Cardiac muscle cell (in vitro differentiated cells and primary cell): ENCODE results near the gene CCNK. TPM values are rescaled to one million over a fixed set of nuclear protein-coding genes. Genes with fewer than 3 reads are reported as not detected.

Source experiments
- DNase-seq, 2 donors: peaks; one replicate each; pipeline versions ENCODE4 v3.0.0 to v3.0.0-alpha.2; 2010 to 2017; ENCODE audit warnings: low read depth in 1 of 2, low spot score in 1 of 2
- H3K27ac ChIP-seq: fragments of 200-600 bp; sonication (generic); 2 replicates; pipeline ENCODE4 v1.5.1; 2016
- H3K27me3 ChIP-seq: fragments of 200-600 bp; sonication (generic); 2 replicates; pipeline ENCODE4 v1.6.0; 2016; ENCODE audit warnings: control low read depth
- H3K36me3 ChIP-seq: fragments of 200-600 bp; sonication (generic); 2 replicates; pipeline ENCODE4 v1.5.1; 2016; ENCODE audit warnings: control low read depth
- H3K4me1 ChIP-seq: fragments of 200-600 bp; sonication (generic); 2 replicates; pipeline ENCODE4 v1.8.1; 2017; ENCODE audit warnings: low read depth, mild to moderate bottlenecking, mixed run types
- H3K4me3 ChIP-seq: fragments of 200-600 bp; sonication (generic); 2 replicates; pipeline ENCODE4 v1.5.1; 2016; ENCODE audit warnings: mild to moderate bottlenecking
- H3K9me3 ChIP-seq: fragments of 200-600 bp; sonication (generic); 2 replicates; pipeline ENCODE4 v1.5.1; 2017; ENCODE audit warnings: low read depth, mild to moderate bottlenecking, control low read depth
- CTCF ChIP-seq: IDR thresholded peaks from 2 replicates; pipeline ENCODE4 v1.5.1; 2012; ENCODE audit warnings: low read depth, mild to moderate bottlenecking, low read length
- polyA plus RNA-seq: library from polyadenylated mRNA; unstranded; fragments of >200 nt; fragmentation: Nextera tagmentation; extraction: Ambion mirVana; gene quantifications from 2 replicates; pipeline ENCODE4 v1.2.1, GENCODE V29; 2016
- total RNA-seq: library from RNA; depleted of rRNA; stranded (reverse); fragments of >200 nt; gene quantifications from 2 replicates; pipeline ENCODE4 v1.2.3, GENCODE V29; 2016

Gene CCNK
- total and polyA plus RNA-seq, 2 experiments from 2014 or later, result 13.3 to 17.3 TPM

DNA sequence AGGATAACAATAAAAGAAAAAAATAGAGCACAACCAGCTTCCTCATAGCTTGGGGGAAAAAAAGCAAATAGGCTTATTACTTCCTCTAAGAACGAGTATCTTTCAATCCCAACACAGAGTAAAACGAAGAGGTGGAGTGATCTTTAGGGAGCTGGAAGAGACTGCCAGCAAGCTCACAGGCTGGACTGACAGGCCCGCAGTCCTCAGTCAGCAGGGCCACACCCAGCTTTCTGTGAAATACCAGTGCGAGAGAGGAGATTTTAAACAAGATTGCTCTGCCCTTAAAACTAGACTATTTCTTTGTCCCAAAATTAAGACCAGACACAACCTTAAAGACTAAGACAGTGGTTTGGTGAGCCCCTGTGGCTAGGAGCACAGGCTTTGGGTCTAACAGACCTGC lies 33.5 kb upstream of the CCNK start:
- Histone ChIP-seq H3K9me3 (no peaks in the 10 kb centered on the region), H3K27ac (no peak overlapping the region), H3K4me3 (no peak overlapping the region), H3K4me1 (no peaks in the 10 kb centered on the region), H3K36me3 (peaks cover 14% of the 10 kb centered on the region), H3K27me3 (no peaks in the 10 kb centered on the region)
- TF ChIP-seq CTCF, result no peak
- DNase-seq, result no peak

GRCh38 chr14:99450266-99450665 lies 30.9 kb upstream of the CCNK start:
- H3K4me1 ChIP-seq, result no peaks in the 10 kb centered on the region
- no peak for TF ChIP-seq CTCF
- no peaks in the 10 kb centered on the region for H3K9me3 ChIP-seq
- peaks cover 17% of the 10 kb centered on the region for H3K36me3 ChIP-seq
- H3K27ac ChIP-seq, result no peak overlapping the region
- H3K27me3 ChIP-seq, result no peaks in the 10 kb centered on the region
- H3K4me3 ChIP-seq, result no peak overlapping the region
- no peak for DNase-seq

DNA sequence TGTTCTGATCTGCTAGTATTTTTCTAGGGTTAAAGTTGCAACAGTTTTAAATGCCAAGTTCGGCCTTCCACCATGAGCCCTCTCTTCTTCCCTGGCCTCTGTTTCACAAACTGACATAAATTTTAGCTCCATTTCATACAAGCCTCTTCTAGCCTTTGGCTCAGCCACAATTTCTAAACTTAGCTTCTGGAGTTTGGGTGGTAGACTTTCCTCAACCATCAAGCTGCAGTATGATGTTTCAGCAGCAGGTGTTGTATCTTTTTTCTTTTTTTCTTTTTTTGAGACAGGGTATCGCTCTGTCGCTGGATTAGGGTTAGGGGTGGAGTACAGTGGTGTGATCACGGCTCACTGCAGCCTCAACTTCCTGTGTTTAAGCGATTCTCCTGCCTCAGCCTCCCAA lies 30.0 kb upstream of the CCNK start:
- no peak overlapping the region for H3K4me3 ChIP-seq
- H3K4me1 ChIP-seq, result no peaks in the 10 kb centered on the region
- no peaks in the 10 kb centered on the region for H3K27me3 ChIP-seq
- H3K27ac ChIP-seq, result no peak overlapping the region
- TF ChIP-seq CTCF, result no peak
- DNase-seq, result no peak
- peaks cover 22% of the 10 kb centered on the region for H3K36me3 ChIP-seq
- H3K9me3 ChIP-seq, result no peaks in the 10 kb centered on the region

- no peak overlapping the region for H3K27ac ChIP-seq
- no peaks in the 10 kb centered on the region for H3K4me1 ChIP-seq
- no peaks in the 10 kb centered on the region for H3K27me3 ChIP-seq
- peaks cover 29% of the 10 kb centered on the region for H3K36me3 ChIP-seq
- TF ChIP-seq CTCF, result no peak
- H3K9me3 ChIP-seq, result no peaks in the 10 kb centered on the region
- H3K4me3 ChIP-seq, result no peak overlapping the region
- DNase-seq, result no peak
These were observed 28.2 kb upstream of the CCNK start for GRCh38 chr14:99452968-99453367.

DNA sequence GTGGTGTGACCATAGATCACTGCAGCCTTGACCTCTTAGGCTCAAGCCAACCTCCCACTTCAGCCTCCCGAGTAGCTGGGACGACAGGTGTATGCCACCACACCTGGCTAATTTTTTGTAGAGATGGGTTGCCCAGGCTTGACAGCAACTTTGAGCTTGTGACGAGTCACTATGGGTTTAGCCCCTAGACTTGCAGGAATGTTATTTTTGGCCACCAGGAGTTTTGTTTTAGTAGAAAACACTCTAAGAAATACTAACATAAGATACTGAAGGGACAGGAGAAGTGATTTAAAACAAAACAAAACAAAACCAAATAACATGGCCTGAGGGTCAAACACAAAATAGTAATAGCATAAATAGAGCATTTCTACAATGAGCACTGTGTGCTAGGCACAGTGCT lies 27.0 kb upstream of the CCNK start:
- Histone ChIP-seq H3K9me3 (no peaks in the 10 kb centered on the region), H3K4me1 (no peaks in the 10 kb centered on the region), H3K27me3 (no peaks in the 10 kb centered on the region), H3K4me3 (no peak overlapping the region), H3K36me3 (peaks cover 31% of the 10 kb centered on the region), H3K27ac (no peak overlapping the region)
- no peak for DNase-seq
- TF ChIP-seq CTCF, result no peak

DNA sequence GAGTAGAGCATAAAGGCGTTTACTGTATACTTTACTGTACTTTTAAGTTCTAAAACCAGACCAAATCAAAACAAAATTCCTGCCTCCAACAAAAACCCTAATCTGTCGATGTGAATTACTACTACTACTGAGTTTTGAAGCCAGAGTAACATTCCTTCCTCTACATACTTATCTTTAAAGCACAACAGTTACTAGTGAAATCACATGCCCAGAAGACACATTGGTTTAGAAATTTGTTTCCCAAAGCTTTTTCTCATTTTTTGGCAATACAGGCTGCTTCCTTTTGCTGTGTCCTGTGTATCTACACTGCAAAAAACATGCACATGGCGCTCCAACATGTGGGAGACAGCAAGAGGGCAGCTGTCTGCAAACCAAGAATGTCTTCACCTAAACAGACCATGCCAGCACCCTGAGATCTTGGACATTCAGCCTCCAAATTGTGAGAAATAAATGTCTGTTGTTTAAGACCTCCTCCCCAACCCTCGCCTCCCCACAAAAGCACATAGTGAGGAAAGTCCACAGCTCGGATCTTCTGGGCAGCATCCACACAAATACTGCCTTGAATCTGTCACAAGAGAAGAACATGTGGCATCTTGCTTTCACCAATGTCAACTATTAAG lies 21.6 kb upstream of the CCNK start:
- no peak for TF ChIP-seq CTCF
- Histone ChIP-seq H3K36me3 (peaks cover 46% of the 10 kb centered on the region), H3K9me3 (no peaks in the 10 kb centered on the region), H3K4me1 (peaks cover 10% of the 10 kb centered on the region), H3K4me3 (no peak overlapping the region), H3K27me3 (no peaks in the 10 kb centered on the region), H3K27ac (no peak overlapping the region)
- DNase-seq, result no peak
